B cell (primary cell): ENCODE data around the gene FAM174C. TPM values are rescaled to one million over a fixed set of nuclear protein-coding genes. Genes with fewer than 3 reads are reported as not detected.

ENCODE experiments used
- ATAC-seq: fragments of 200-7000 bp; cut with Tn5 transposase; one replicate; pipeline ENCODE4 v1.10.0; 2021; ENCODE audit warnings: low read depth, mild to moderate bottlenecking, moderate number of reproducible peaks, moderate library complexity
- CTCF ChIA-PET: fragments of 350-600 bp; sonication (Branson Sonifier 250); formaldehyde crosslinking; loops from one replicate; lab custom pipeline; 2021; ENCODE audit warnings: antibody characterized with exemption, inconsistent platforms; lab: Charles Lee
- POLR2A ChIA-PET: fragments of 350-600 bp; sonication (Branson Sonifier 250); formaldehyde crosslinking; loops from one replicate; lab custom pipeline; 2021; ENCODE audit warnings: antibody characterized with exemption; lab: Charles Lee
- DNase-seq: peaks from one replicate; pipeline ENCODE4 v3.0.0; 2013
- H2AFZ ChIP-seq: 2 replicates; pipeline ENCODE4 v1.6.1; 2012; ENCODE audit warnings: mild to moderate bottlenecking, low read depth, low read length; ENCODE audit not compliant: insufficient read depth, poor library complexity, severe bottlenecking
- H3K27ac ChIP-seq, 2 donors: 1 replicate in 1 of 2; 2 replicates in 1 of 2; pipeline ENCODE4 v1.5.1; 2012 to 2013; ENCODE audit warnings: low read length in 2 of 2, mild to moderate bottlenecking in 2 of 2, moderate library complexity in 1 of 2
- H3K27me3 ChIP-seq, 4 experiments: fragments of 200-600 bp in 1 of 4; sonication (generic) in 1 of 4; replicated peaks in 1 of 4; 1 replicate in 2 of 4; 2 replicates in 2 of 4; pipeline versions ENCODE4 v1.6.1 to v1.7.0; 2013 to 2016; ENCODE audit warnings: low read length in 3 of 4, mild to moderate bottlenecking in 2 of 4, mixed read lengths in 1 of 4, moderate library complexity in 1 of 4; ENCODE audit not compliant: insufficient read depth in 4 of 4, control insufficient read depth in 3 of 4; ENCODE audit errors: control extremely low read depth in 1 of 4
- H3K36me3 ChIP-seq, 2 experiments: replicated peaks in 1 of 2; 1 replicate in 1 of 2; 2 replicates in 1 of 2; pipeline versions ENCODE4 v1.6.1 to v1.7.1; 2013; ENCODE audit warnings: low read length in 1 of 2; ENCODE audit not compliant: insufficient read depth in 2 of 2, control insufficient read depth in 1 of 2; ENCODE audit errors: control extremely low read depth in 1 of 2, extremely low read depth in 1 of 2
- H3K4me1 ChIP-seq, 2 donors: fragments of 200-600 bp in 1 of 2; sonication (generic) in 1 of 2; 1 replicate in 1 of 2; 2 replicates in 1 of 2; pipeline versions ENCODE4 v1.5.1 to v1.6.1; 2013 to 2017; ENCODE audit warnings: low read length in 2 of 2; ENCODE audit not compliant: control insufficient read depth in 2 of 2, insufficient read depth in 2 of 2
- H3K4me2 ChIP-seq: replicated peaks from 2 replicates; pipeline ENCODE3; 2012; ENCODE audit warnings: mild to moderate bottlenecking, low read depth, low read length; ENCODE audit not compliant: poor library complexity, severe bottlenecking
- H3K4me3 ChIP-seq, 5 experiments: fragments of 200-600 bp in 1 of 5; sonication (generic) in 1 of 5; 1 replicate in 3 of 5; 2 replicates in 2 of 5; pipeline versions ENCODE4 v1.5.1 to v1.7.0; 2011 to 2016; ENCODE audit warnings: low read length in 4 of 5, mild to moderate bottlenecking in 4 of 5, low read depth in 2 of 5, control low read depth in 1 of 5, moderate library complexity in 1 of 5; ENCODE audit not compliant: insufficient read depth in 1 of 5; ENCODE audit errors: control extremely low read depth in 1 of 5, extremely low read depth in 1 of 5
- H3K79me2 ChIP-seq: fragments of 200-600 bp; sonication (generic); one replicate; pipeline ENCODE4 v1.6.0; 2016; ENCODE audit warnings: low read length; ENCODE audit not compliant: control insufficient read depth, insufficient read depth
- H3K9ac ChIP-seq: fragments of 200-600 bp; sonication (generic); 2 replicates; pipeline ENCODE4 v1.6.1; 2017; ENCODE audit warnings: mild to moderate bottlenecking, low read length, moderate library complexity
- H3K9me3 ChIP-seq, 3 donors: one replicate each; pipeline versions ENCODE4 v1.6.1 to v1.7.1; 2013; ENCODE audit warnings: low read length in 2 of 3; ENCODE audit not compliant: control insufficient read depth in 2 of 3, insufficient read depth in 1 of 3; ENCODE audit errors: control extremely low read depth in 1 of 3
- H4K20me1 ChIP-seq: 2 replicates; pipeline ENCODE4 v1.6.0; 2012; ENCODE audit warnings: mild to moderate bottlenecking, low read length; ENCODE audit not compliant: insufficient read depth, control insufficient read depth, poor library complexity, severe bottlenecking
- H3K27ac Mint-ChIP-seq: one replicate; pipeline ENCODE4 v1.8.0; 2021; ENCODE audit warnings: mixed read lengths
- H3K27me3 Mint-ChIP-seq: one replicate; pipeline ENCODE4 v1.8.0; 2021; ENCODE audit warnings: mixed read lengths
- H3K4me1 Mint-ChIP-seq: one replicate; pipeline ENCODE4 v1.8.0; 2021; ENCODE audit warnings: mixed read lengths
- H3K4me3 Mint-ChIP-seq: one replicate; pipeline ENCODE4 v1.8.0; 2021; ENCODE audit warnings: mixed read lengths
- H3K9me3 Mint-ChIP-seq: one replicate; pipeline ENCODE4 v1.8.0; 2022; ENCODE audit warnings: mixed read lengths; ENCODE audit not compliant: insufficient read depth
- EZH2 ChIP-seq: IDR thresholded peaks from 2 replicates; pipeline ENCODE4 v1.6.1; 2012; ENCODE audit warnings: borderline replicate concordance, low read depth, mild to moderate bottlenecking, moderate library complexity, low read length; ENCODE audit not compliant: insufficient read depth, poor library complexity, severe bottlenecking
- WGBS: methylation state at CpG from one replicate; pipeline ENCODE4 v1.1.5; 2013; ENCODE audit warnings: missing lambda C conversion rate; ENCODE audit not compliant: insufficient coverage; 5-methylcytosine and 5-hydroxymethylcytosine counted together
- intact Hi-C: fragments of 100-400 bp; cut with micrococcal nuclease; formaldehyde crosslinking; loops from one replicate; pipeline ENCODE4 v1.10.0; 2022
- polyA plus RNA-seq: library from polyadenylated mRNA; depleted of rRNA; stranded (reverse); fragments of >200 nt; gene quantifications from 2 replicates; pipeline ENCODE4 v1.2.3, GENCODE V29; 2012
- total RNA-seq, 2 donors: library from RNA; stranded (reverse); fragments of 120-200 nt in 1 of 2; gene quantifications; 1 replicate in 1 of 2; 2 replicates in 1 of 2; pipeline versions ENCODE4 v1.2.3 to v1.2.4, GENCODE V29; 2013 to 2022
- TF ChIP-seq, protein P1 (sequence below): fragments of 200-600 bp; IDR thresholded peaks from one replicate; pipeline ENCODE4 v1.8.0; 2022; ENCODE audit warnings: antibody characterized with exemption, mild to moderate bottlenecking

Gene FAM174C
- total and polyA plus RNA-seq, 2 donors (not counting 1 experiment from before 2014, with no cell fraction given) = 41.1 to 70.6 TPM

DNA sequence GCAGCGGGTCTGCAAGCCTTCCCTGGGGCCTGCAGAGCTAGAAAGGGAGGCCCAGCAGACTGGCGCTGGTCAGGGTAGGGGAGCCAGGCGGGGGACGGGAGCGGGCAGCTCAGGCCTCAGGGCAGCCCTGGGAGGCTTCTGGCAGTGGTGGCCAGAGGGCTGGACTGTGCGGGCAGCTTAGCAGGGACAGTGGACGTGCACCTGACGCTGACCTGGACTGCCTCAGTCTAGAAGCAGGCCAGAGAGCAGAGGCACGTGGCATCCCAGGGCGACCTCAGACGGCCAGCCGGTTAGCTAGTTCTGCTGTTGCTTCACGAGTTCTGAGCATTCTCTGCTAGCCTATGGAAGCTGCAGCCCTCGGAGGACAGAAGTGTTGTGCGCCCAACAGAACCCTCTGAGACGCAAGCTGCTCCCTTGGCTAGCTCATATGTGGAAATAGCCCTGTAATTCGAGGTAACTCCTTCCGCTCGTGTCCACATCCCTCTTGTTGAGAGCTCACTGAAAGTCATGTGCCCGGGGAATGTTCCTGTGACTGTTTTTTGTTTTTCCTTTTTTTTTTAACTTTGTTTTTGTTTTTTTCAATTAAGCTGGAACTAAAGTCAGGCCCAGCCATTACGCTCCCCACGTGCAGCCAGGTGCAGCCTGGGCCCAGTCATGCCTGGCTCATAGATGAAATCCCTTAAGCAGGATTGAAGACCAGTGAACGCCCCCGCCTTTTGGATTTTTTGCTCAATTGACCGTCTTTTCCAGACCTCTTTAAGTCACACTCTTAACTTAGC, 1.9 kb upstream of the FAM174C start:
- ATAC-seq (no peak), DNase-seq (peak; percentile 49)
- Histone ChIP-seq H2AFZ (no peak overlapping the region), H3K9me3 (no peaks in the 10 kb centered on the region), H3K4me1 (peaks cover 49 to 71% of the 10 kb centered on the region in 2 donors), H3K27ac (peak overlapping the region; percentile 5 to 97), H3K9ac (no peak overlapping the region), H3K4me3 (no peak overlapping the region), H3K36me3 (peaks cover 9 to 51% of the 10 kb centered on the region in 2 experiments), H3K27me3 (no peaks in the 10 kb centered on the region), H4K20me1 (peaks cover 76% of the 10 kb centered on the region), H3K4me2 (no peak overlapping the region), H3K79me2 (peaks cover 75% of the 10 kb centered on the region)
- Mint-ChIP-seq H3K27me3 (no peaks in the 10 kb centered on the region), H3K27ac (peak overlapping the region; percentile 72), H3K4me3 (peak overlapping the region; percentile 57), H3K4me1 (peaks cover 54% of the 10 kb centered on the region), H3K9me3 (no peaks in the 10 kb centered on the region)
- CTCF ChIA-PET = interaction anchor here (0.9 to 6.1 kb wide), 3 partner anchors 21 to 32 kb away, joined by 3 to 51 read pairs (median 3); no protein-coding TSS in a partner anchor
- POLR2A ChIA-PET = interaction anchor here (0.6 to 2.3 kb wide), 6 partner anchors 11 to 1028 kb away, joined by 3 to 14 read pairs (median 4); no protein-coding TSS in a partner anchor
- no peak for TF ChIP-seq EZH2
- TF ChIP-seq, protein P1, sequence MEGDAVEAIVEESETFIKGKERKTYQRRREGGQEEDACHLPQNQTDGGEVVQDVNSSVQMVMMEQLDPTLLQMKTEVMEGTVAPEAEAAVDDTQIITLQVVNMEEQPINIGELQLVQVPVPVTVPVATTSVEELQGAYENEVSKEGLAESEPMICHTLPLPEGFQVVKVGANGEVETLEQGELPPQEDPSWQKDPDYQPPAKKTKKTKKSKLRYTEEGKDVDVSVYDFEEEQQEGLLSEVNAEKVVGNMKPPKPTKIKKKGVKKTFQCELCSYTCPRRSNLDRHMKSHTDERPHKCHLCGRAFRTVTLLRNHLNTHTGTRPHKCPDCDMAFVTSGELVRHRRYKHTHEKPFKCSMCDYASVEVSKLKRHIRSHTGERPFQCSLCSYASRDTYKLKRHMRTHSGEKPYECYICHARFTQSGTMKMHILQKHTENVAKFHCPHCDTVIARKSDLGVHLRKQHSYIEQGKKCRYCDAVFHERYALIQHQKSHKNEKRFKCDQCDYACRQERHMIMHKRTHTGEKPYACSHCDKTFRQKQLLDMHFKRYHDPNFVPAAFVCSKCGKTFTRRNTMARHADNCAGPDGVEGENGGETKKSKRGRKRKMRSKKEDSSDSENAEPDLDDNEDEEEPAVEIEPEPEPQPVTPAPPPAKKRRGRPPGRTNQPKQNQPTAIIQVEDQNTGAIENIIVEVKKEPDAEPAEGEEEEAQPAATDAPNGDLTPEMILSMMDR = no peak
- 93% methylated on average over 23 of the region's 25 CpGs for WGBS
- intact Hi-C loops = no loop called here
